K562 (cell line): Measurements from ENCODE around the gene MRPL40. TPM values are rescaled to one million over a fixed set of nuclear protein-coding genes. Genes with fewer than 3 reads are reported as not detected.
A peak's percentile ranks its signal among the peaks of the same experiment; 100 is the strongest.

Source experiments
- BHLHE40 ChIP-seq: IDR thresholded peaks from 2 replicates; pipeline ENCODE4 v1.6.1; 2011; ENCODE audit warnings: low read length, improper control_type of control experiment
- CEBPG ChIP-seq, 3 experiments: fragments of 200-800 bp in 1 of 3; sonication (Bioruptor generic) in 1 of 3; sonication (generic) in 1 of 3; formaldehyde crosslinking in 1 of 3; IDR thresholded peaks in 2 of 3; conservative IDR thresholded peaks in 1 of 3; 2 replicates each; pipeline versions ENCODE4 v1.6.1 to v1.8.0; 2016 to 2022; ENCODE audit warnings: missing compliant biosample characterization in 2 of 3, missing genetic modification characterization in 2 of 3, mild to moderate bottlenecking in 1 of 3, missing genetic modification reagents in 1 of 3
- CHD1 ChIP-seq: fragments of 200-600 bp; sonication (generic); IDR thresholded peaks from one replicate; pipeline ENCODE4 v1.6.1; 2012; ENCODE audit warnings: mild to moderate bottlenecking, moderate library complexity, low read length, inconsistent platforms
- FOXJ2 ChIP-seq: fragments of 200-800 bp; sonication (Bioruptor generic); IDR thresholded peaks from 2 replicates; pipeline ENCODE4 v1.6.1; 2016; ENCODE audit warnings: missing genetic modification characterization, missing compliant biosample characterization
- HDAC1 ChIP-seq, 2 experiments: fragments of 450-650 bp; IDR thresholded peaks; 2 replicates each; pipeline ENCODE4 v1.6.1; 2016 to 2017; ENCODE audit warnings: inconsistent platforms in 1 of 2, mild to moderate bottlenecking in 1 of 2, moderate library complexity in 1 of 2
- HDAC6 ChIP-seq: IDR thresholded peaks from 2 replicates; pipeline ENCODE4 v1.6.1; 2012; ENCODE audit warnings: low read depth, mild to moderate bottlenecking, control low read depth, inconsistent platforms, low read length, moderate library complexity
- MCM3 ChIP-seq: fragments of 450-650 bp; IDR thresholded peaks from 2 replicates; pipeline ENCODE4 v1.6.1; 2016
- NFXL1 ChIP-seq: fragments of 450-650 bp; formaldehyde crosslinking; IDR thresholded peaks from 2 replicates; pipeline ENCODE4 v1.4.0; 2021; ENCODE audit warnings: mild to moderate bottlenecking
- PHB ChIP-seq: fragments of 250-450 bp; sonication (Bioruptor Pico); IDR thresholded peaks from 2 replicates; pipeline ENCODE4 v1.5.0; 2021
- RBM14 ChIP-seq: fragments of 200-400 bp; formaldehyde crosslinking; IDR thresholded peaks from 2 replicates; pipeline ENCODE4 v1.6.1; 2018; ENCODE audit warnings: low read depth, mild to moderate bottlenecking, low read length, moderate library complexity, borderline replicate concordance; ENCODE audit not compliant: insufficient read depth
- SAFB ChIP-seq: fragments of 200-400 bp; formaldehyde crosslinking; IDR thresholded peaks from 2 replicates; pipeline ENCODE4 v1.6.1; 2017; ENCODE audit warnings: low read depth, low read length, borderline replicate concordance
- SMAD4 ChIP-seq: fragments of 250-450 bp; sonication (Bioruptor Pico); conservative IDR thresholded peaks from 2 replicates; pipeline ENCODE4 v1.8.0; 2021; ENCODE audit warnings: inconsistent platforms, mild to moderate bottlenecking, moderate library complexity
- TCF7 ChIP-seq: sonication (generic); IDR thresholded peaks from 2 replicates; pipeline ENCODE4 v1.6.1; 2016; ENCODE audit warnings: antibody characterized with exemption, borderline replicate concordance
- YY1 ChIP-seq, 3 experiments: IDR thresholded peaks; 2 replicates each; pipeline ENCODE4 v1.6.1; 2011; ENCODE audit warnings: low read length in 2 of 3, mild to moderate bottlenecking in 2 of 3, moderate library complexity in 2 of 3, borderline replicate concordance in 1 of 3, control low read depth in 1 of 3, low read depth in 1 of 3; ENCODE audit not compliant: insufficient read depth in 3 of 3, insufficient replicate concordance in 2 of 3, control insufficient read depth in 1 of 3, insufficient read length in 1 of 3; ENCODE audit errors: extremely low read depth in 1 of 3
- ZBTB11 ChIP-seq, 3 experiments: fragments of 200-800 bp in 1 of 3; fragments of 250-450 bp in 1 of 3; fragments of 450-650 bp in 1 of 3; sonication (Bioruptor Pico) in 1 of 3; sonication (Bioruptor generic) in 1 of 3; formaldehyde crosslinking in 1 of 3; IDR thresholded peaks; 2 replicates each; pipeline versions ENCODE4 v1.6.1 to v1.8.0; 2016 to 2022; ENCODE audit warnings: mild to moderate bottlenecking in 2 of 3, missing genetic modification characterization in 2 of 3, missing compliant biosample characterization in 1 of 3, moderate library complexity in 1 of 3
- ZBTB17 ChIP-seq: fragments of 450-650 bp; formaldehyde crosslinking; IDR thresholded peaks from 2 replicates; pipeline ENCODE4 v1.4.0; 2020; ENCODE audit warnings: mild to moderate bottlenecking
- ZNF124 ChIP-seq: sonication (generic); formaldehyde crosslinking; IDR thresholded peaks from 2 replicates; pipeline ENCODE4 v1.8.1; 2022; ENCODE audit warnings: missing genetic modification reagents
- ZNF282 ChIP-seq: sonication (generic); formaldehyde crosslinking; IDR thresholded peaks from 2 replicates; pipeline ENCODE4 v1.8.1; 2023; ENCODE audit warnings: missing genetic modification reagents
- ZNF324 ChIP-seq: fragments of 250-450 bp; sonication (Bioruptor Pico); IDR thresholded peaks from 2 replicates; pipeline ENCODE4 v1.4.0; 2020; ENCODE audit warnings: mild to moderate bottlenecking
- ZNF398 ChIP-seq: fragments of 250-450 bp; sonication (Bioruptor Pico); IDR thresholded peaks from 2 replicates; pipeline ENCODE4 v1.8.0; 2021; ENCODE audit warnings: moderate library complexity, mild to moderate bottlenecking, inconsistent platforms
- polyA plus RNA-seq, 8 experiments: library from polyadenylated mRNA; depleted of rRNA in 4 of 8; stranded (reverse) in 5 of 8; unstranded in 3 of 8; fragments of >200 nt; fragmentation: Nextera tagmentation in 2 of 8; fragmentation: Illumina TruSeq in 1 of 8; extraction: Ambion mirVana in 2 of 8; extraction: Trizol in 1 of 8; gene quantifications; 2 replicates each; pipeline versions ENCODE4 v1.2.1 to v1.2.3, GENCODE V29; 2011 to 2014; ENCODE audit warnings: inconsistent platforms in 1 of 8, missing spikeins in 1 of 8
- total RNA-seq, 7 experiments: library from RNA; depleted of rRNA in 6 of 7; stranded (reverse); fragments of >200 nt in 6 of 7; fragmentation: Illumina TruSeq in 2 of 7; extraction: Trizol in 2 of 7; gene quantifications; 2 replicates each; pipeline versions ENCODE4 v1.2.1 to v1.2.3, GENCODE V29; 2011 to 2021; ENCODE audit warnings: low replicate concordance in 1 of 7
- TF ChIP-seq, protein P1 (sequence below): fragments of 450-650 bp; IDR thresholded peaks from 2 replicates; pipeline ENCODE4 v1.6.1; 2016; ENCODE audit warnings: missing biosample characterization, missing genetic modification characterization

MRPL40 gene
- total and polyA plus RNA-seq, 9 of the 15 experiments (the other 6 are each of a cell fraction or from before 2014, with no cell fraction given), result 132 to 652 (median 208) TPM

DNA sequence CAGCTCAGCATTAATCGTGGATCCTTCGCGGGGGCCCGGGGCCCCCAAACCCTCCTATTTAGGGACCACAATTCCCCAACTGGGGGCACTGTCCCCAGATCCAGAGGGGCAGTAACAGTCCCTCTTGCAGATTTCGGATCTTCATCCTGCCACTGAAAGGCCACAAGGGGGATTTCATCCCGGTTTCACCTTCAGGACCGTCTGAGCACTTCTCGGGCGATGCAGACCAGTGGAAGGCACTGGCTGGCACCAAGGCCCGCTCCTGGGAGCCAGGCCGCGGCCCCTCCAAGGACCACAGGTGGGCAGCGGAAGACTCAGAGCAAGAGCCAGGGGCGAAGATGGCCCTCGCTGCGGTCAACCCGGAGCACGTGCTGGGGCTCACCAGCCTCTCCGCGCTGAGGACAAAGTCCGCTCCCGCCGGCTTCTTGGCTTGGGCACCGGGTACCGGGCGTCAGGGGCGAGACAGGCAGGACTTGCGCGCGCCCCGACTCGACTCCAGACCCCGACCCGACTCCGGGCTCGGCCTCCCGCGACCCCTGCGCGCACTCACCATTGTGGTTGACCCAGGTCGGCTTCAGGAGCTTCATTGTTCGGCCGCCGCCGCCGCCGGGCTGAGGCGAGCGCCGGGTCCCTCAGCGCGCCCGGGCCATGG is 1.3 kb upstream of the MRPL40 start (continued):
- TF ChIP-seq YY1 (IDR thresholded peaks at IDR 0.05; ENCODE audit: borderline replicate concordance in 1 of 3, control insufficient read depth in 1 of 3, extremely low read depth in 1 of 3, insufficient read depth in 3 of 3, insufficient read length in 1 of 3, insufficient replicate concordance in 2 of 3, low read depth in 1 of 3, low read length in 2 of 3) (no peak), SAFB (peak; percentile 29; the same call in 1 of the 2 replicates), TCF7 (no peak), ZNF398 (CRISPR knock-in tag) (no peak), MCM3 (no peak), ZNF124 (CRISPR knock-in tag) (no peak), ZNF282 (no peak), ZBTB17 (CRISPR knock-in tag) (peak; percentile 74; the same call in 1 of the 2 replicates), NFXL1 (CRISPR knock-in tag) (no peak), HDAC6 (peak; percentile 74; the same call in 1 of the 2 replicates), BHLHE40 (peak; percentile 87), PHB (CRISPR knock-in tag) (peak; percentile 54), FOXJ2 (tag) (no peak), ZBTB11 (CRISPR knock-in tag; IDR thresholded peaks at IDR 0.05) (peak in 1 of 3 experiments; percentile 69; a peak in 1 of 6 replicates), ZNF324 (CRISPR knock-in tag) (no peak), RBM14 (peak; percentile 42; the same call in 1 of the 2 replicates), HDAC1 (IDR thresholded peaks at IDR 0.05) (no peak), SMAD4 (CRISPR knock-in tag) (peak; percentile 43; the same call in 1 of the 2 replicates), CEBPG (CRISPR knock-in tag; IDR thresholded peaks at IDR 0.05) (no peak), CEBPG (tag; conservative IDR thresholded peaks at IDR 0.05 in 1 of 2, IDR thresholded peaks at IDR 0.05 in 1 of 2) (no peak), CHD1 (peak; percentile 97)
- TF ChIP-seq, protein P1, sequence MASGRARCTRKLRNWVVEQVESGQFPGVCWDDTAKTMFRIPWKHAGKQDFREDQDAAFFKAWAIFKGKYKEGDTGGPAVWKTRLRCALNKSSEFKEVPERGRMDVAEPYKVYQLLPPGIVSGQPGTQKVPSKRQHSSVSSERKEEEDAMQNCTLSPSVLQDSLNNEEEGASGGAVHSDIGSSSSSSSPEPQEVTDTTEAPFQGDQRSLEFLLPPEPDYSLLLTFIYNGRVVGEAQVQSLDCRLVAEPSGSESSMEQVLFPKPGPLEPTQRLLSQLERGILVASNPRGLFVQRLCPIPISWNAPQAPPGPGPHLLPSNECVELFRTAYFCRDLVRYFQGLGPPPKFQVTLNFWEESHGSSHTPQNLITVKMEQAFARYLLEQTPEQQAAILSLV, result peak; percentile 61
